HepG2 (cell line): ENCODE measurements around the gene RAB23. TPM values are rescaled to one million over a fixed set of nuclear protein-coding genes. Genes with fewer than 3 reads are reported as not detected.

Experiments used
- ATAC-seq: fragments of 200-7000 bp; cut with Tn5 transposase; 3 replicates; pipeline ENCODE4 v1.9.1; 2020; ENCODE audit warnings: mild to moderate bottlenecking, moderate library complexity
- BruUV-seq: library from RNA; stranded (reverse); fragments of 400-500 nt; replicated peaks from 2 replicates; lab custom pipeline; 2021; lab: Mats Ljungman, UMichigan
- CTCF ChIA-PET: fragments of 300-600 bp; formaldehyde crosslinking; extraction: SDS; loops from one replicate; lab custom pipeline; 2021; ENCODE audit warnings: low total read pairs, inconsistent platforms, low intra/inter-chr PET ratio; lab: Yijun Ruan, JAX
- POLR2A ChIA-PET: fragments of 350-600 bp; sonication (Branson Sonifier 250); formaldehyde crosslinking; loops from one replicate; lab custom pipeline; 2020; ENCODE audit warnings: antibody characterized with exemption, inconsistent platforms; lab: Yijun Ruan, JAX
- DNase-seq: peaks from one replicate; pipeline ENCODE4 v3.0.0-alpha.2; 2015; ENCODE audit warnings: low spot score
- FAIRE-seq: peaks from 3 replicates; lab custom pipeline; 2011; peaks lifted over from hg19 to GRCh38; lab: Jason Lieb, UNC
- H2AFZ ChIP-seq: one replicate; pipeline ENCODE4 v1.6.1; 2011; ENCODE audit warnings: low read length, inconsistent platforms
- H3K27ac ChIP-seq: fragments of 300-600 bp; 3 replicates; pipeline ENCODE4 v1.8.0; 2011; ENCODE audit warnings: mixed run types, mild to moderate bottlenecking, mixed read lengths, low read length, inconsistent platforms; ENCODE audit not compliant: insufficient read depth; ENCODE audit errors: extremely low read length
- H3K27me3 ChIP-seq, 2 experiments: fragments of 200-600 bp in 1 of 2; 2 replicates in 1 of 2; 3 replicates in 1 of 2; pipeline versions ENCODE4 v1.6.0 to v1.8.0; 2011; ENCODE audit warnings: low read length in 2 of 2, mild to moderate bottlenecking in 2 of 2, moderate library complexity in 2 of 2, inconsistent platforms in 1 of 2; ENCODE audit not compliant: insufficient read depth in 2 of 2, control insufficient read depth in 1 of 2
- H3K36me3 ChIP-seq, 2 experiments: fragments of 200-600 bp in 1 of 2; replicated peaks in 1 of 2; 2 replicates in 1 of 2; 3 replicates in 1 of 2; pipeline versions ENCODE4 v1.5.1 to v1.8.0; 2011; ENCODE audit warnings: low read length in 2 of 2, inconsistent platforms in 1 of 2; ENCODE audit not compliant: insufficient read depth in 2 of 2, control insufficient read depth in 1 of 2
- H3K4me1 ChIP-seq: 2 replicates; pipeline ENCODE4 v1.5.1; 2012; ENCODE audit warnings: low read length, inconsistent platforms; ENCODE audit not compliant: insufficient read depth
- H3K4me2 ChIP-seq: 2 replicates; pipeline ENCODE4 v1.6.0; 2011; ENCODE audit warnings: low read depth, low read length, inconsistent platforms
- H3K4me3 ChIP-seq, 3 experiments: fragments of 200-600 bp in 1 of 3; sonication (generic), shearing (Covaris generic) in 1 of 3; replicated peaks in 1 of 3; 2 replicates each; pipeline ENCODE4 v1.5.1; 2011 to 2016; ENCODE audit warnings: low read length in 3 of 3, inconsistent platforms in 2 of 3, low read depth in 2 of 3, mild to moderate bottlenecking in 2 of 3, control low read depth in 1 of 3, mixed read lengths in 1 of 3; ENCODE audit not compliant: insufficient read depth in 1 of 3
- H3K79me2 ChIP-seq: one replicate; pipeline ENCODE4 v1.6.1; 2011; ENCODE audit warnings: low read length, inconsistent platforms; ENCODE audit not compliant: insufficient read depth
- H3K9ac ChIP-seq: 2 replicates; pipeline ENCODE4 v1.6.0; 2011; ENCODE audit warnings: mild to moderate bottlenecking, low read depth, low read length, inconsistent platforms; ENCODE audit not compliant: insufficient read depth
- H3K9me3 ChIP-seq: 2 replicates; pipeline ENCODE4 v1.5.1; 2012; ENCODE audit warnings: mild to moderate bottlenecking, low read length
- H4K20me1 ChIP-seq: 2 replicates; pipeline ENCODE4 v1.6.0; 2011; ENCODE audit warnings: inconsistent platforms, mild to moderate bottlenecking, low read length, moderate library complexity; ENCODE audit not compliant: insufficient read depth
- KDM5A ChIP-seq: fragments of 200-600 bp; sonication (generic); IDR thresholded peaks from 2 replicates; pipeline ENCODE4 v1.7.0; 2018; ENCODE audit warnings: antibody characterized with exemption, mild to moderate bottlenecking, low read length, borderline replicate concordance
- PHB2 ChIP-seq: fragments of 450-650 bp; IDR thresholded peaks from 2 replicates; pipeline ENCODE4 v1.6.1; 2018; ENCODE audit not compliant: partially characterized antibody
- RBM22 ChIP-seq: fragments of 200-400 bp; formaldehyde crosslinking; optimal IDR thresholded peaks from 2 replicates; pipeline ENCODE3; 2017; ENCODE audit warnings: mild to moderate bottlenecking, low read length, moderate library complexity
- ZSCAN29 ChIP-seq: sonication (generic); formaldehyde crosslinking; conservative IDR thresholded peaks from 2 replicates; pipeline ENCODE4 v1.4.0; 2020; ENCODE audit warnings: mild to moderate bottlenecking, missing genetic modification reagents
- WGBS: methylation state at CpG from one replicate; pipeline ENCODE4 v1.1.6; 2017; ENCODE audit warnings: low lambda C conversion rate; 5-methylcytosine and 5-hydroxymethylcytosine counted together
- in situ Hi-C: cut with HindIII; loops from 2 replicates; pipeline ENCODE4 v1.10.0; 2017; ENCODE audit warnings: low pct_unique_long_range_greater_than_20kb; ENCODE audit not compliant: extremely low pct_ligation_motif_present
- intact Hi-C: fragments of 100-400 bp; cut with micrococcal nuclease; formaldehyde crosslinking; loops from one replicate; pipeline ENCODE4 v1.10.0; 2022; ENCODE audit not compliant: unreplicated experiment
- polyA plus RNA-seq, 8 experiments: library from polyadenylated mRNA; depleted of rRNA in 3 of 8; stranded (reverse) in 7 of 8; unstranded in 1 of 8; fragments of >200 nt; fragmentation: Illumina TruSeq in 4 of 8; extraction: Trizol in 4 of 8; gene quantifications; 2 replicates each; pipeline versions ENCODE4 v1.2.1 to v1.2.3, GENCODE V29; 2011 to 2016; ENCODE audit warnings: low read depth in 4 of 8, missing spikeins in 1 of 8, mixed read lengths in 1 of 8; ENCODE audit not compliant: insufficient read depth in 1 of 8
- total RNA-seq, 5 experiments: library from RNA; depleted of rRNA; stranded (reverse); fragments of >200 nt; fragmentation: Illumina TruSeq; extraction: Trizol; gene quantifications; 2 replicates each; pipeline ENCODE4 v1.2.3, GENCODE V29; 2016; ENCODE audit warnings: low read depth in 1 of 5

RAB23 gene
- total and polyA plus RNA-seq, 2 of the 13 experiments (the other 11 are each of a cell fraction or from before 2014, with no cell fraction given): 5.5 to 16.4 TPM

- no peak for FAIRE-seq
- no TSS peak for BruUV-seq
- no peaks in the 10 kb centered on the region for H3K9me3 ChIP-seq
- peaks cover 26% of the 10 kb centered on the region for H3K4me1 ChIP-seq
- no peak for ATAC-seq
- no peak for DNase-seq
- no peak overlapping the region for H3K27ac ChIP-seq
- in situ Hi-C loops: no loop called here
- no peak overlapping the region for H3K4me2 ChIP-seq
- H3K36me3 ChIP-seq: peaks cover 18 to 29% of the 10 kb centered on the region in 2 experiments
- H2AFZ ChIP-seq: no peak overlapping the region
- intact Hi-C loops: no loop called here
- ChIA-PET CTCF (no interaction called here), POLR2A (interaction anchor here (1.3 kb wide), 1 partner anchor 9 kb away, joined by 4 read pairs; the partner anchor contains the start of gene BAG2)
- no peaks in the 10 kb centered on the region; the same call in 1 of the 2 replicates for H4K20me1 ChIP-seq
- no peak overlapping the region for H3K9ac ChIP-seq
- H3K27me3 ChIP-seq: no peaks in the 10 kb centered on the region
- H3K4me3 ChIP-seq: no peak overlapping the region
- TF ChIP-seq KDM5A: no peak
- H3K79me2 ChIP-seq: peaks cover 56% of the 10 kb centered on the region
- 95% methylated on average over 3 of the region's 3 CpGs for WGBS
Observed at GRCh38 chr6:57180596-57180995, 41.5 kb downstream of the RAB23 start.

- H3K27ac ChIP-seq: no peak overlapping the region
- H3K9ac ChIP-seq: no peak overlapping the region
- DNase-seq (no peak), FAIRE-seq (no peak), ATAC-seq (no peak)
- intact Hi-C loops (no loop called here), in situ Hi-C loops (no loop called here)
- BruUV-seq: no TSS peak
- no peaks in the 10 kb centered on the region; the same call in 1 of the 2 replicates for H4K20me1 ChIP-seq
- no peak overlapping the region for H3K4me3 ChIP-seq
- H3K27me3 ChIP-seq: no peaks in the 10 kb centered on the region; a peak in 1 of 5 replicates
- peaks cover 7 to 8% of the 10 kb centered on the region in 2 experiments for H3K36me3 ChIP-seq
- H3K79me2 ChIP-seq: peaks cover 85% of the 10 kb centered on the region
- no peak overlapping the region for H2AFZ ChIP-seq
- ChIA-PET CTCF (no interaction called here), POLR2A (no interaction called here)
- H3K4me1 ChIP-seq: peaks cover 46% of the 10 kb centered on the region
- TF ChIP-seq ZSCAN29 (CRISPR knock-in tag) (no peak), PHB2 (no peak), RBM22 (peak; percentile 48)
- H3K4me2 ChIP-seq: no peak overlapping the region
- WGBS: 94% methylated on average over 11 of the region's 11 CpGs
- H3K9me3 ChIP-seq: no peaks in the 10 kb centered on the region
Observed at GRCh38 chr6:57177545-57178265, 44.4 kb downstream of the RAB23 start.
